Gastroesophageal sphincter (tissue), 4 donors: ENCODE data around the gene CD93. TPM values are rescaled to one million over a fixed set of nuclear protein-coding genes. Genes with fewer than 3 reads are reported as not detected.

Experiments used
- ATAC-seq: fragments of 150-250 bp; one replicate; pipeline ENCODE4 v1.9.1; 2016; ENCODE audit warnings: mild to moderate bottlenecking, moderate library complexity
- H3K27ac ChIP-seq, 4 donors: fragments of 200-600 bp; sonication (generic) in 3 of 4; 1 replicate in 3 of 4; 2 replicates in 1 of 4; pipeline ENCODE4 v1.5.1; 2016 to 2019
- H3K27me3 ChIP-seq: fragments of 200-600 bp; sonication (generic); one replicate; pipeline ENCODE4 v1.5.1; 2019
- H3K36me3 ChIP-seq, 2 donors: fragments of 200-600 bp; sonication (generic); one replicate each; pipeline ENCODE4 v1.5.1; 2019; ENCODE audit warnings: control low read depth in 1 of 2
- H3K4me1 ChIP-seq, 3 donors: fragments of 200-600 bp; sonication (generic); 1 replicate in 2 of 3; 2 replicates in 1 of 3; pipeline ENCODE4 v1.5.1; 2016 to 2019; ENCODE audit warnings: control low read depth in 2 of 3
- H3K4me3 ChIP-seq, 2 donors: fragments of 200-600 bp; sonication (generic); one replicate each; pipeline ENCODE4 v1.5.1; 2019; ENCODE audit warnings: mild to moderate bottlenecking in 1 of 2, moderate library complexity in 1 of 2
- H3K9me3 ChIP-seq, 3 donors: fragments of 200-600 bp; sonication (generic); one replicate each; pipeline ENCODE4 v1.5.1; 2017 to 2019; ENCODE audit warnings: control low read depth in 2 of 3
- EP300 ChIP-seq: sonication (generic); formaldehyde crosslinking; IDR thresholded peaks from one replicate; pipeline ENCODE4 v1.6.1; 2017; ENCODE audit warnings: antibody characterized with exemption, mild to moderate bottlenecking
- POLR2A ChIP-seq, 2 donors: fragments of 450-650 bp; IDR thresholded peaks; one replicate each; pipeline ENCODE4 v1.6.1; 2017; ENCODE audit warnings: antibody characterized with exemption in 2 of 2, mild to moderate bottlenecking in 2 of 2, moderate library complexity in 1 of 2
- POLR2AphosphoS5 ChIP-seq: sonication (generic); formaldehyde crosslinking; IDR thresholded peaks from one replicate; pipeline ENCODE4 v1.6.1; 2017; ENCODE audit warnings: antibody characterized with exemption
- WGBS, 2 donors: methylation state at CpG; one replicate each; pipeline ENCODE4 v1.1.5; 2018; ENCODE audit warnings: low coverage in 1 of 2; 5-methylcytosine and 5-hydroxymethylcytosine counted together
- total RNA-seq, 4 donors: library from RNA; depleted of rRNA; stranded (reverse); fragments of >200 nt; gene quantifications; one replicate each; pipeline ENCODE4 v1.1.0, GENCODE V29; 2016
- TF ChIP-seq, protein P1 (sequence below), 4 experiments: fragments of 200-600 bp in 2 of 4; fragments of 450-650 bp in 2 of 4; sonication (generic) in 1 of 4; IDR thresholded peaks; one replicate each; pipeline ENCODE4 v1.5.1; 2017 to 2019; ENCODE audit warnings: antibody characterized with exemption in 4 of 4, mild to moderate bottlenecking in 2 of 4, moderate library complexity in 2 of 4

CD93 gene
- total RNA-seq, 4 donors from 2014 or later: 20.4 to 75.4 (median 47.2) TPM

DNA sequence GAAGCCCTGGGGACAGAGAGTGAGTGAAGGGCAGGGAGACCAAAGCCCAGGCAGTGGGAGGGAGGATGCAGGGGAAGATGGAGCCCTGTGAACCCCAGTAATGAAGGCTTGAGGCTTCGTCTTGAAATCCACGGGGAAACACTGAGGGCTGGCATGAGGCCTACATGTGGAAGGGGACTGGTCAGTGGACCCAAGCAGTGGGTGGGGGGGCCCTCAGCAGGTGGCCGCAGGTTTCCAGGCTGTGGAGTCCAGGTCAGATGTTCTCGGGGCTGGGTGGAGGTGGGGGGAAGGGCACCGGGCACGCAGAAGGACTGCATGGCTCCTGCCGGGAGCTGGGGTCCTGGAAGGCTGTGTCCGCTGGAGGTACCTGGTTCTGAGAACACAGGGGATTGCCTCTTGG is 2.7 kb upstream of the CD93 start:
- Histone ChIP-seq H3K27ac (no peak overlapping the region), H3K4me1 (peaks cover 0 to 39% (median 8%) of the 10 kb centered on the region in 3 donors), H3K4me3 (no peak overlapping the region), H3K36me3 (no peaks in the 10 kb centered on the region), H3K27me3 (no peaks in the 10 kb centered on the region), H3K9me3 (no peaks in the 10 kb centered on the region)
- 92% methylated on average over 3 of the region's 8 CpGs; no CpG with 5 or more reads in 1 of the 2 donors for WGBS, 2 donors
- TF ChIP-seq EP300: no peak
- no peak for TF ChIP-seq POLR2A (IDR thresholded peaks at IDR 0.05)
- ATAC-seq: no peak

DNA sequence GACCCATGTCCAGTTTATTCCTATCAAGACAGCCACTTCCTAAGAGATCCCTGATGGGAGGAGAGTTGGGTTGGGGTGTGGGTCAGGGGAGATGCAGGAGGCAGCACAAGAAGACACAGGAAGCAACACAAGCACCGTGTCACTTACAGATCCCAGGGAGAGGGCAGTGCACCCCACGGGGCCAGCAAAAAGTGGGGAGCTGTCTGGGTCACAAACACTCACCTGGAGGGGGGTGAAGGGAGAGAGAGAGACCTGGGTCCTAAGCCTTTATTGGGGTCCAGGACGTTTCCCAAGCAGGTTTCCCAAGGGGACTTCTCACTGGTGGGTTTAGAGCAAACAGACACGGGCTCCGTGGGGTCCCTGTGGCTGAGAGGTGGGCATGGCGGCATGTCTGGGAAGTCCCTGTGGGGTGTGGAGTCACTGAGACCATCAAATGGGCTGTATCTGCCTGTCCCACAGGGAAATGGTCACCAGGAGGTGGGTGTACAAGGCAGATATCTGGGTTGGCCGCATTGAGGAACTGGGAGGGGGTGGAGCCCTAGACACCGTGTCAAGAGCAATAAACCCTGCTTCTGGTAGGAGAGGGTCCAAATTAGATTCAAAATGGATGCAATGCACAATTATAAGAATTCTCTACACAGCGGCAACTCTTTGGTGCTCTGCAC is 1.6 kb upstream of the CD93 start:
- H3K9me3 ChIP-seq: no peaks in the 10 kb centered on the region
- no peak for ATAC-seq
- H3K27ac ChIP-seq: peak overlapping the region in 3 of 4 donors; percentile 78 to 85 (median 83)
- TF ChIP-seq POLR2AphosphoS5 (no peak), POLR2A (IDR thresholded peaks at IDR 0.05) (no peak), EP300 (no peak)
- TF ChIP-seq, protein P1, sequence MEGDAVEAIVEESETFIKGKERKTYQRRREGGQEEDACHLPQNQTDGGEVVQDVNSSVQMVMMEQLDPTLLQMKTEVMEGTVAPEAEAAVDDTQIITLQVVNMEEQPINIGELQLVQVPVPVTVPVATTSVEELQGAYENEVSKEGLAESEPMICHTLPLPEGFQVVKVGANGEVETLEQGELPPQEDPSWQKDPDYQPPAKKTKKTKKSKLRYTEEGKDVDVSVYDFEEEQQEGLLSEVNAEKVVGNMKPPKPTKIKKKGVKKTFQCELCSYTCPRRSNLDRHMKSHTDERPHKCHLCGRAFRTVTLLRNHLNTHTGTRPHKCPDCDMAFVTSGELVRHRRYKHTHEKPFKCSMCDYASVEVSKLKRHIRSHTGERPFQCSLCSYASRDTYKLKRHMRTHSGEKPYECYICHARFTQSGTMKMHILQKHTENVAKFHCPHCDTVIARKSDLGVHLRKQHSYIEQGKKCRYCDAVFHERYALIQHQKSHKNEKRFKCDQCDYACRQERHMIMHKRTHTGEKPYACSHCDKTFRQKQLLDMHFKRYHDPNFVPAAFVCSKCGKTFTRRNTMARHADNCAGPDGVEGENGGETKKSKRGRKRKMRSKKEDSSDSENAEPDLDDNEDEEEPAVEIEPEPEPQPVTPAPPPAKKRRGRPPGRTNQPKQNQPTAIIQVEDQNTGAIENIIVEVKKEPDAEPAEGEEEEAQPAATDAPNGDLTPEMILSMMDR (IDR thresholded peaks at IDR 0.05): no peak
- no peaks in the 10 kb centered on the region for H3K36me3 ChIP-seq
- no peaks in the 10 kb centered on the region for H3K27me3 ChIP-seq
- no peak overlapping the region for H3K4me3 ChIP-seq
- WGBS, 2 donors: no CpG with 5 or more reads among the region's 9 CpGs
- H3K4me1 ChIP-seq: peaks cover 0 to 39% (median 8%) of the 10 kb centered on the region in 3 donors

GRCh38 chr20:23086931-23087411 is 847 bp upstream of the CD93 start:
- Histone ChIP-seq H3K36me3 (no peaks in the 10 kb centered on the region), H3K4me1 (peaks cover 0 to 34% (median 3%) of the 10 kb centered on the region in 3 donors), H3K27ac (peak overlapping the region; percentile 8 to 85 (median 80)), H3K27me3 (no peaks in the 10 kb centered on the region), H3K4me3 (no peak overlapping the region), H3K9me3 (no peaks in the 10 kb centered on the region)
- peak; percentile 32 for TF ChIP-seq POLR2AphosphoS5
- no peak for TF ChIP-seq POLR2A (IDR thresholded peaks at IDR 0.05)
- ATAC-seq: peak; percentile 52
- 40 to 68% methylated on average over 1 to 3 of the region's 14 CpGs for WGBS, 2 donors

- H3K9me3 ChIP-seq: no peaks in the 10 kb centered on the region
- ATAC-seq: no peak
- 80% methylated on average over 1 of the region's 23 CpGs; no CpG with 5 or more reads in 1 of the 2 donors for WGBS, 2 donors
- H3K4me3 ChIP-seq: peak overlapping the region in 1 of 2 donors; percentile 48
- peaks cover 0 to 31% (median 2%) of the 10 kb centered on the region in 3 donors for H3K4me1 ChIP-seq
- TF ChIP-seq EP300 (no peak), POLR2AphosphoS5 (no peak), POLR2A (IDR thresholded peaks at IDR 0.05) (no peak)
- TF ChIP-seq, protein P1 (IDR thresholded peaks at IDR 0.05): no peak
- no peaks in the 10 kb centered on the region for H3K36me3 ChIP-seq
- H3K27ac ChIP-seq: peak overlapping the region; percentile 7 to 85 (median 80)
- H3K27me3 ChIP-seq: no peaks in the 10 kb centered on the region
Observed at GRCh38 chr20:23085436-23086055, 578 bp downstream of the CD93 start.

DNA sequence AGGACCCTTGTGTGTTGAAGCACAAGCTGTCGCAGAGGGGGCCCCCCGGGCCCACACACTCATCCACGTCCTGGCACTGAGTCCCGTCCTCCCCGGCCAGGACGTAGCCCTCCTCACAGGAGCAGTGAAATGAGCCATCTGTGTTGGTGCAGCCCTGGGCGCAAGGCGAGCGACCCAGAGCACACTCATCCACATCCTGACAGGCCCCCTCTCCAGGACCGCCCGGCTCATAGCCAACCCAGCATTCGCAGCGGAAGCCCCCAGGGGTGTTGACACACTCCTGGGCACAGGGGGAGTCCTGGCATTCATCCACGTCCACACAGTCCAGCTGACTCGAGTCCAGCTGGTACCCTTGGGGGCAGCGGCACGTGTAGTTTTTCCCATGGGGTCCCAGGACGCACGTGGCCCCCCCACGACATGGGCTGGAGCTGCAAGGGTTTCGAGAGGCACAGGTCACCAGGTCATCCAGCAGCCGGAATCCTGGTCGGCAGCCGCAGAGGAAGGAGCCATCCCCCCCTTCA is 1.2 kb downstream of the CD93 start:
- TF ChIP-seq POLR2A (IDR thresholded peaks at IDR 0.05) (peak in 1 of 2 donors; percentile 12), POLR2AphosphoS5 (no peak)
- H3K4me3 ChIP-seq: peak overlapping the region; percentile 4 to 48
- ATAC-seq: peak; percentile 22
- peaks cover 0 to 31% (median 2%) of the 10 kb centered on the region in 3 donors for H3K4me1 ChIP-seq
- no peaks in the 10 kb centered on the region for H3K36me3 ChIP-seq
- no CpG with 5 or more reads among the region's 24 CpGs for WGBS, 2 donors
- H3K27me3 ChIP-seq: no peaks in the 10 kb centered on the region
- H3K9me3 ChIP-seq: no peaks in the 10 kb centered on the region
- peak overlapping the region in 3 of 4 donors; percentile 78 to 85 (median 83) for H3K27ac ChIP-seq

DNA sequence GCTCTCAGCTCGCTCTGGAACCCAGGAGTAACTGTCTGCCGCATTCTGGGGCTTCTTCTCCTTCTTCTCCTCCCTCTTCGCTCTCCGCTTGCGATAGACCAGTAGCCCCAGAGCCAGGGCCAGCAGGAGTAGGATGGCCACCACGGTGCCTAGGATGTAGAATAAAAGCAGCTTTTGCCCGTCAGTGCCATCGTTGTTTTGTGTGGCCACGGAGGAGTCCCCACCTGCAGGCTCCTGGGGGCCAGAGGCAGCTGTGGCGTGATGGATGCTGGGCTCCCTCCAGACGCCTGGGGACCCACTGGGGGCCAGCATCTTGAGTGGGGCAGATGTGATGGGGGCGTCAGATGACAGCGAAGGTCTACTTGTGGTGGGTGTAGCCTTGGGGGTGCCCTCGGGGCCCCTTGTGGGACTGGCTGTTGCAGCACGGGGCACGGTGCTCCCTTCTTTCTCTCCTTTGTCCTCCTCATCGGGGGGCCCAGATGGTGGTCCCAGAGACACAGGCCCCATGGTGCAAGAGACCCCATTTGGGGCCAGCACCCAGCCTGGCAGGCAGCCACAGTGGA is 1.8 kb downstream of the CD93 start:
- peaks cover 0 to 34% (median 2%) of the 10 kb centered on the region in 3 donors for H3K4me1 ChIP-seq
- no peaks in the 10 kb centered on the region for H3K9me3 ChIP-seq
- 59% methylated on average over 2 of the region's 17 CpGs; no CpG with 5 or more reads in 1 of the 2 donors for WGBS, 2 donors
- no peaks in the 10 kb centered on the region for H3K27me3 ChIP-seq
- ATAC-seq: no peak
- peak overlapping the region in 3 of 4 donors; percentile 78 to 85 (median 83) for H3K27ac ChIP-seq
- TF ChIP-seq, protein P1 (IDR thresholded peaks at IDR 0.05): no peak
- TF ChIP-seq POLR2A (IDR thresholded peaks at IDR 0.05): no peak
- TF ChIP-seq POLR2AphosphoS5: no peak
- no peak for TF ChIP-seq EP300
- no peaks in the 10 kb centered on the region for H3K36me3 ChIP-seq
- peak overlapping the region; percentile 4 to 48 for H3K4me3 ChIP-seq
